HG03175 (cell line): ENCODE results near the gene KLHL5.
"Not testable (repeated sequence)": the region's sequence is repeated elsewhere in the genome, so short reads cannot be mapped to it uniquely, and the experiment has no call there.

Experiments
- ATAC-seq: cut with Tn5 transposase; IDR thresholded peaks from one replicate; pipeline ENCODE4 v1.9.1; 2021; ENCODE audit warnings: mild to moderate bottlenecking, moderate library complexity; ENCODE audit not compliant: unreplicated experiment

The KLHL5 gene

GRCh38 chr4:39062094-39062769 is at the start of gene KLHL5:
Gene KLHL5 (plus strand): TSS chr4:39062232. CDS start chr4:39062653, 421 bp downstream.
- ATAC-seq: no peak

GRCh38 chr4:39014028-39014427 is 48.0 kb upstream of the KLHL5 start:
- ATAC-seq: no peak

DNA sequence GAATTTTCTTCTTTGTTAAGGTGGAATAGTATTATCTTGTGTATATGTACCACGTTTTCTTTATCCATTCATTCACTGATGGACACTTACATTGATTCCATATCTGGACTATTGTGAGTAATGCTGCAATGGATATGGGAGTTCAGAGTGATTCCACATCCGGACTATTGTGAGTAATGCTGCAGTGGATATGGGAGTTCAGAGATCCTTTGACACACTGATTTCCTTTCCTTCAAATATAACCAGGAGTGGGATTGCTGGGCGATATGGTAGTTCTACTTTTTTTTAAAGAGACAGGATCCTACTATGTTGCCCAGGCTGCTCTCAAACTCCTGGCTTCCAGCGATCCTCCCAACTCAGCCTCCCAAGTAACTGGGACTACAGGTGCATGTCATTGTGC is 41.9 kb upstream of the KLHL5 start:
- no peak for ATAC-seq

DNA sequence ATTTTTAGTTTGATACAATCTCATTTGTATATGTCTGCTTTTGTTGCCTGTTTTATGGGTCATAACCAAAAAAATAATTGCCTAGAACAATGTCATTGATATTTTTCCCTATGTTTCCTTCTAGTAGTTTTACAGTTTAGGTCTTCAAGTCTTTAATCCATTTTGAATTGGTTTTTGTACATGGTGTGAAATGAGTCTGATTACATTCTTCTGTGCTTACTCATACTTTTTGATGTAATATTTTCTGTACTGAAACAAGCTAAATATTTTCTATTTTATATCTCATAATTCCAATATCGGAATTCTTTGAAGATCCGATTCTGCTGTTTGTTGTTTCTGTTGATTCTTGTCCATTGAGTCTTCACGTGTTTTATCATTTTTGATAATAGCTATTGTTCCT is 40.4 kb upstream of the KLHL5 start:
- no peak for ATAC-seq

GRCh38 chr4:39022241-39022640 is 39.8 kb upstream of the KLHL5 start:
- no peak for ATAC-seq

- no peak for ATAC-seq
These were observed 39.0 kb upstream of the KLHL5 start for GRCh38 chr4:39023059-39023458.

DNA sequence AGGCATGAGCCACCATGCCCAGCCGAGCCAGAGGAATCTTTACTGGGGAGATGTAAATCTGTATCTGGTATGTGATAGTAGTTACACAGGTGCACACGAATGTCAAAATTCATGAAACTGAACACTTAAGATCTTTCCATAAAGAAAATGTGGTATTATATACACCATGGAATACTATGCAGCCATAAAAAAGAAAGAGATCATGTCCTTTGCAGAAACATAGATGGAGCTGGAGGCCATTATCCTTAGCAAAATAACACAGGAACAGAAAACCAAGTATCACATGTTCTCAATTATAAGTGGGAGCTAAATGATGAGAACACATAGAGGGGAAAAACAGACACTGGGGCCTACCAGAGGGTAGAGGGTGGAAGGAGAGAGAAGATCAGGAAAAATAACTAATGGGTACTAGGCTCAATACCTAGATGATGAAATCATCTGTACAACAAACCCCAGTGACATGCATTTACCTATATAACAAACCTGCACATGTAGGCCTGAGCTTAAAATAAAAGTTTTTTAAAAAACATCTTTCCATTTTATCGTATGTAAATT is 37.6 kb upstream of the KLHL5 start:
- no peak for ATAC-seq

GRCh38 chr4:39025552-39026085 is 36.4 kb upstream of the KLHL5 start:
- ATAC-seq: no peak

- no peak for ATAC-seq
These were observed 35.9 kb upstream of the KLHL5 start for GRCh38 chr4:39026096-39026495.

GRCh38 chr4:39029752-39030694 is 32.0 kb upstream of the KLHL5 start:
- ATAC-seq: peak; percentile 32

- no peak for ATAC-seq
These were observed 31.3 kb upstream of the KLHL5 start for GRCh38 chr4:39030725-39031124.

DNA sequence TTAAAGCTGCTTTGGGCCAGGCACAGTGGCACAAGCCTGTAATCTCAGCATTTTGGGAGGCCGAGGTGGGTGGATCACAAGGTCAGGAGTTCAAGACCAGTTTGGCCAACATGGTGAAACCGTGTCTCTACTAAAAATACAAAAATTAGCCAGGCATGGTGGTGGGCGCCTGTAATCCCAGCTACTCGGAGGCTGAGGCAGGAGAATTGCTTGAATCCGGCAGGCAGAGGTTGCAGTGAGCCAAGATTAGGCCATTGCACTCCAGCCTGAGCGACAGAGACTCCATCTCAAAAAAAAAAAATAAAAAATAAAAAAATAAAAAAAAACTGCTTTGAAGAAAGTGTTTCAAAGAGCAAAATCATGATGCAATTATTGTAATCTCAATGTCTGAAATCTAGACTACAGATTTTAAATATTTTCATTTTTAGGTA is 30.4 kb upstream of the KLHL5 start:
- ATAC-seq: not testable (repeated sequence)

DNA sequence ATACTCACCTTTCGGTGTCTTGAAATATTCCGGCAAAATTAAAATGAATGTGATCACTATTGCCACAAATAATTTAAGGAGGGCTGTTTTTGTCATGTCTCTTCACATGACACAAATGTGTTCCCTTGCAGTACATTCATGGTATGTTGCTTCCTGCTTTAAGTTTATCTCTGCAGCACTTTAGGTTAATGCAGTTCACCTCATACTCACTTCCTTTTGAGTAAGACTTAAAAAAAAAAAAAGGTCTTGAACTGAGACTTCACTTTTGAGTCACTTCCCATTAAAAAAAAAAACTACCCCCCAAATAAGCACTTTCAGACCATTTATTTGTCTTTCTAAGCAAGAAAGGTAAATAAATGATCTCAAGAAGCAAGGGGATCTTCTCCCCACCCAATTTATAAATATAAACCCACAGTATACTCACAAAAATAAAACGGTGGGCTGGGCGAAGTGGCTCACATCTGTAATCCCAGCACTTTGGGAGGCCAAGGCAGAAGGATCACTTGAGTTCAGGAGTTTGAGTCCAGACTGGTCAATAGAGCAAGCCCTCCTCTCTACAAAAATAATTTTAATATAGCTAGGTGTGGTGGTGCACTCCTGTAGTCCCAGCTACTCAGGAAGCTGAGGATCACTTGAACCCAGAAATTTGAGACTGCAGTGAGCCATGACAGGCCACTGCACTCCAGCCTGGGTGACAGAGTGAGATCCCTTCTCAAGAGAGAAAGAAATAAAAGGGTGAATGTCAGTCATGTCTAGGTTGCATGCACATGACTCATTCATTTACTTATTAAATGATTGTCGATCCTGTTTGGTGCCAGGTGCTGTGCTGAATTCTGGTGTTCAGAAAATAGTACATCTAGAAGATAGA is 29.6 kb upstream of the KLHL5 start, which contains the start of gene TMEM156:
Gene TMEM156 (minus strand): TSS at position 192 of the 868 bp plus-strand sequence. CDS start 96 bp downstream, at position 96.
- ATAC-seq: peak; percentile 76

- no peak for ATAC-seq
These were observed 25.9 kb upstream of the KLHL5 start for GRCh38 chr4:39036172-39036571.

DNA sequence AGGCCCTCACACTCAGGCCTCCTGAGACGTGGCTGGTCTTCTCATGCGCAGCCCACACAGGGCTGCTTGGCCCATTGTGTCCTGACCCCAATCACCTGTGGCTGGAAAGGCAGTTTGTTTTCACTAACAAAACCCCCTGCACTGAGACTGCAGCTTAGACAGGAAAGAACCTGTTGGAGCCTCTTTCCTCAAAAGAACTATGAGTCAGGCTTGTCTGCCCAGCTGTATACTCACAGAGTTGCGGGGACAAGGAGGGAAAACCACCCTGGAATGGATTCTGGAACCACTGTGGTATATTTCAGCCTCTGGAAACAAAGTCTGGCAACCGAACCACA is 24.6 kb upstream of the KLHL5 start:
- ATAC-seq: no peak

GRCh38 chr4:39037941-39038340 is 24.1 kb upstream of the KLHL5 start:
- no peak for ATAC-seq

DNA sequence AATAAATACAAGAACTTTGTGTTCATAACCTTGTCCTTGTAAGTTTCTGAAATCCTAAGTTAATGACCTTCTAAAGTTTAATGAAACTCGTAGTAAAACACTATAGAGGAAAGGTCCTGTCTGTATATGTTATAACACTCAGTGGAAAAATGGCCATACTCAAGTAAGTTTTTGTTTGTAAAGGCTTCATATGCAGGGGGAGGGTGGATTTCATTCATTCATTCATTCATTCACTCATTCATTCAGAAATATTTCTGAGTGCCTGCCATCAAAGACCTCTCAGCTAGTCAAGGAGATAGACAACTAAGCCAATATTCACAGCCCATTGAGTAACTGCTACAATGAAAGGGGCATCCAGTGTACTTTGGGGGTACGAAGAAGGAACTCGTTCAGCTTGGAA is 22.9 kb upstream of the KLHL5 start:
- no peak for ATAC-seq

DNA sequence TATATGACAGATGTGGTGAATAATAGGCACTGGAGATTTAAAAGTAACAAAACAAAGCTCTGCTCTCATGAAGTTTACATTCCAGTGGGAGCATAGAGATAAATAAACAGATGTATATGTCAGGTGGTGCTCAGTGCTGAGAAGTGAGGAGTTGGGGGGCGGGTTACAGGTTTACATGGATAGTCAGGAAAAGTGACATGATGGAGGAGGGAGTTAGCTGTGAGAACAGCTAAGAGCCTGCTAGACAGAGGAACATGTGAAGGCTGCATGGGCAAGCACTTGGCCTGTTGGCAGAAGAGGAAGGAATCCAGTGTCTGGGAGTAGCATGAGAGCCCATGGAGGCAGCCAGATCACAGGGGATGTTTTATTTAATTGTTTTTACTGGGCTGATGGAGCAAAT is 19.7 kb upstream of the KLHL5 start:
- no peak for ATAC-seq

GRCh38 chr4:39043058-39043860 is 18.8 kb upstream of the KLHL5 start:
- ATAC-seq: no peak
